Stimulated activated CD4-positive, alpha-beta T cell treated with anti-CD3 and anti-CD28 coated beads, Interleukin-1b, Interleukin-23, amount 100 ng/mL, for 1 hour (primary cell): Measurements from ENCODE around the gene TMPRSS6.
A peak's percentile ranks its signal among the peaks of the same experiment; 100 is the strongest.

Source experiments
- DNase-seq, 2 donors: peaks; one replicate each; pipeline ENCODE4 v3.0.0-alpha.2; 2020; ENCODE audit warnings: low read depth in 2 of 2

Gene TMPRSS6

GRCh38 chr22:37140686-37141323, 31.3 kb upstream of the TMPRSS6 start:
- no peak for DNase-seq

GRCh38 chr22:37139762-37140161, 30.2 kb upstream of the TMPRSS6 start:
- no peak for DNase-seq

- DNase-seq = no peak
Measured at GRCh38 chr22:37138849-37139561, 29.5 kb upstream of the TMPRSS6 start.

- DNase-seq = no peak
Measured at GRCh38 chr22:37137903-37138665, 28.6 kb upstream of the TMPRSS6 start.

- DNase-seq = no peak
Measured at GRCh38 chr22:37137131-37137530, 27.6 kb upstream of the TMPRSS6 start.

- no peak for DNase-seq
Measured at GRCh38 chr22:37135023-37135422, 25.5 kb upstream of the TMPRSS6 start.

- DNase-seq = no peak
Measured at GRCh38 chr22:37133304-37134018, 23.9 kb upstream of the TMPRSS6 start.

GRCh38 chr22:37132773-37133172, 23.3 kb upstream of the TMPRSS6 start:
- no peak for DNase-seq

GRCh38 chr22:37129866-37130441, 20.4 kb upstream of the TMPRSS6 start:
- DNase-seq = no peak

GRCh38 chr22:37128555-37129281, 19.2 kb upstream of the TMPRSS6 start:
- DNase-seq = no peak

GRCh38 chr22:37127350-37127878, 17.9 kb upstream of the TMPRSS6 start:
- DNase-seq = no peak

GRCh38 chr22:37126882-37127281, 17.4 kb upstream of the TMPRSS6 start:
- DNase-seq = no peak

- DNase-seq = no peak
Measured at GRCh38 chr22:37126383-37126782, 16.9 kb upstream of the TMPRSS6 start.

GRCh38 chr22:37123649-37124048, 14.1 kb upstream of the TMPRSS6 start:
- DNase-seq = no peak

- no peak for DNase-seq
Measured at GRCh38 chr22:37122598-37123180, 13.2 kb upstream of the TMPRSS6 start.

- DNase-seq = peak; percentile 72 to 91
Measured at GRCh38 chr22:37121887-37122591, 12.5 kb upstream of the TMPRSS6 start.

GRCh38 chr22:37120569-37121340, 11.2 kb upstream of the TMPRSS6 start:
- DNase-seq = no peak

GRCh38 chr22:37119872-37120271, 10.4 kb upstream of the TMPRSS6 start:
- DNase-seq = no peak

GRCh38 chr22:37118083-37118482, 8.6 kb upstream of the TMPRSS6 start:
- DNase-seq = no peak
